C4-2B (cell line): Measurements from ENCODE around the gene FLT1.

Source experiments
- H3K27ac ChIP-seq: fragments of 450-650 bp; 2 replicates; pipeline ENCODE4 v1.5.1; 2017
- ZFX ChIP-seq: fragments of 450-650 bp; IDR thresholded peaks from 2 replicates; pipeline ENCODE4 v1.6.1; 2017
- TF ChIP-seq, protein P1 (sequence below): fragments of 450-650 bp; conservative IDR thresholded peaks from 2 replicates; pipeline ENCODE4 v1.5.1; 2017; ENCODE audit warnings: mild to moderate bottlenecking

Gene FLT1, protein sequence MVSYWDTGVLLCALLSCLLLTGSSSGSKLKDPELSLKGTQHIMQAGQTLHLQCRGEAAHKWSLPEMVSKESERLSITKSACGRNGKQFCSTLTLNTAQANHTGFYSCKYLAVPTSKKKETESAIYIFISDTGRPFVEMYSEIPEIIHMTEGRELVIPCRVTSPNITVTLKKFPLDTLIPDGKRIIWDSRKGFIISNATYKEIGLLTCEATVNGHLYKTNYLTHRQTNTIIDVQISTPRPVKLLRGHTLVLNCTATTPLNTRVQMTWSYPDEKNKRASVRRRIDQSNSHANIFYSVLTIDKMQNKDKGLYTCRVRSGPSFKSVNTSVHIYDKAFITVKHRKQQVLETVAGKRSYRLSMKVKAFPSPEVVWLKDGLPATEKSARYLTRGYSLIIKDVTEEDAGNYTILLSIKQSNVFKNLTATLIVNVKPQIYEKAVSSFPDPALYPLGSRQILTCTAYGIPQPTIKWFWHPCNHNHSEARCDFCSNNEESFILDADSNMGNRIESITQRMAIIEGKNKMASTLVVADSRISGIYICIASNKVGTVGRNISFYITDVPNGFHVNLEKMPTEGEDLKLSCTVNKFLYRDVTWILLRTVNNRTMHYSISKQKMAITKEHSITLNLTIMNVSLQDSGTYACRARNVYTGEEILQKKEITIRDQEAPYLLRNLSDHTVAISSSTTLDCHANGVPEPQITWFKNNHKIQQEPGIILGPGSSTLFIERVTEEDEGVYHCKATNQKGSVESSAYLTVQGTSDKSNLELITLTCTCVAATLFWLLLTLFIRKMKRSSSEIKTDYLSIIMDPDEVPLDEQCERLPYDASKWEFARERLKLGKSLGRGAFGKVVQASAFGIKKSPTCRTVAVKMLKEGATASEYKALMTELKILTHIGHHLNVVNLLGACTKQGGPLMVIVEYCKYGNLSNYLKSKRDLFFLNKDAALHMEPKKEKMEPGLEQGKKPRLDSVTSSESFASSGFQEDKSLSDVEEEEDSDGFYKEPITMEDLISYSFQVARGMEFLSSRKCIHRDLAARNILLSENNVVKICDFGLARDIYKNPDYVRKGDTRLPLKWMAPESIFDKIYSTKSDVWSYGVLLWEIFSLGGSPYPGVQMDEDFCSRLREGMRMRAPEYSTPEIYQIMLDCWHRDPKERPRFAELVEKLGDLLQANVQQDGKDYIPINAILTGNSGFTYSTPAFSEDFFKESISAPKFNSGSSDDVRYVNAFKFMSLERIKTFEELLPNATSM (N-terminal part only)

DNA sequence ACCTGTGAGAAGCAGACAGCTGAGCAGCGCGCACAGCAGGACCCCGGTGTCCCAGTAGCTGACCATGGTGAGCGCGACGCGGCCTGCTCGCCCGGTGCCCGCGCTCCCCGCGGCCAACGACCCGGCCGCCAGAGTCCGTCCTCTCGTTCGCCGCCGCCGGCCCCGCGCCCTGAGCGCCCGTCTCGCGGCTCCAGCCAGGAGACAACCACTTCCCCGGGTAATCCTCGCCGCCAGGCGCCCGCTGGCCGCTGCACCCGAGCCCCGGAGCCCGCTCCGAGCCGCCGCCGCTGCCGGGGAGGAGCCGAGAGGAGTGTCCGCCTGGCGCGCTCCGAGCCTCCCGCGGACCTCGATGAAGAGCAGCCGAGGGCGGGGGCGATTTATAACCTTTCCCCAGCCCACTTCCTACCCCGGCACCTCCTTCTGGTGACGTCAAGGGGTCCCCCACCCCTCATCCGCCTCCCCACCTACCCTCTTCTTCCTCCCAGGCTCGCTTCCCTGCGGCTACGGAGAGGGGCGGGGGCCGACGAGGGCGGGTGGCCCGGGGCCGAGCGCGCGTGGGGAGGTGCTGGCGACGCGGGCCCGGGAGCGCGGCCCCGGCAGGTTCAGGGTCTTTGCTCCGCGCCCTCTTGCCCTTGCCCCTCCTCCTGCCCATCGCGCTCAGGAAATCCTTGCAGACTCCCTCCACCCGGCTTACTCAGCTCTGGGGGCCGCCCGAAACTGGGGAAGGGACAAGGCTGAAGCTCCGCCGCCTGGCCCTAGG is at the start of gene FLT1:
Gene FLT1, minus strand, starts transcription at position 351 of the 760 bp plus-strand sequence. Its CDS starts 285 bp downstream, at position 66.
- no peak for TF ChIP-seq ZFX
- TF ChIP-seq, protein P1, sequence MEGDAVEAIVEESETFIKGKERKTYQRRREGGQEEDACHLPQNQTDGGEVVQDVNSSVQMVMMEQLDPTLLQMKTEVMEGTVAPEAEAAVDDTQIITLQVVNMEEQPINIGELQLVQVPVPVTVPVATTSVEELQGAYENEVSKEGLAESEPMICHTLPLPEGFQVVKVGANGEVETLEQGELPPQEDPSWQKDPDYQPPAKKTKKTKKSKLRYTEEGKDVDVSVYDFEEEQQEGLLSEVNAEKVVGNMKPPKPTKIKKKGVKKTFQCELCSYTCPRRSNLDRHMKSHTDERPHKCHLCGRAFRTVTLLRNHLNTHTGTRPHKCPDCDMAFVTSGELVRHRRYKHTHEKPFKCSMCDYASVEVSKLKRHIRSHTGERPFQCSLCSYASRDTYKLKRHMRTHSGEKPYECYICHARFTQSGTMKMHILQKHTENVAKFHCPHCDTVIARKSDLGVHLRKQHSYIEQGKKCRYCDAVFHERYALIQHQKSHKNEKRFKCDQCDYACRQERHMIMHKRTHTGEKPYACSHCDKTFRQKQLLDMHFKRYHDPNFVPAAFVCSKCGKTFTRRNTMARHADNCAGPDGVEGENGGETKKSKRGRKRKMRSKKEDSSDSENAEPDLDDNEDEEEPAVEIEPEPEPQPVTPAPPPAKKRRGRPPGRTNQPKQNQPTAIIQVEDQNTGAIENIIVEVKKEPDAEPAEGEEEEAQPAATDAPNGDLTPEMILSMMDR: no peak
- no peak within 1 kb of the TSS for H3K27ac ChIP-seq

DNA sequence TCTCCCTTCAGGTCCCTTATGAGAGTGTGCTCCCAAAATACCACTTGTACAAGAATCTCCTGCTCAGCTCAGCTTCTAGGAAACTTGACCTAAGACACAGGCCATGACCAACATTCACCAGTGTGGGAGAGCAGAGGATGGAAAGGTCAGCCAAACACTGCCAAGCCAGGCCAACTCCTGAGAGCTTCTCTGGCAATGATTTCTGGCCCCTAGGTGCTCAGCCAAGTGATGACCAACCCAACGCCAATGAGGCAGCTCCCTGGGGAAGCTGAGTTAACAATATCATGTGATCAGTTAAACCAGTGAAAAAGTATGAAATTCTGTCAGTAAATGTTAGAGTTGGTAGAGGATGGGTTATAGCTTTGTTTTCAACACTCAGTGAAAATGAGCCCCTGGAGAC is 49.1 kb upstream of the FLT1 start:
- no peak for TF ChIP-seq ZFX
- TF ChIP-seq, protein P1: no peak
- H3K27ac ChIP-seq: no peak overlapping the region

DNA sequence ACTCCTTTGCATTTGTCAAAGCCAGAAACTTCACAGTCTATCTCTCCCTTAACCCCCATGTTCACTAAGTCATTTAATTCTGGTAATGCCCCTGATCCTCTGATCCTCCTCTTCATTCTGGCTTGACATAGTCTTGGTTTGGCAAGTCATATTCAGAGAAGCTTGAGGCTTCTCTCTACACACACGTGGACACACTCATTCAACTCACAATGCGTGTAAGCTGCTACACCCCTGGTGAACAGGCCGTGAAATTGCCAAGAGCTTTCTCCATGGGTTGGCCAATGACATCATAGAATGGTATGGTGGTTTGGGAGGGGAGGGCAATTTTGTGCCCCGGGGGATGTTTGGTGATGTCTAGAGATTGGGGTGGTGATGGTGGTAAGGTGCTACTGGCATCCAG is 47.9 kb upstream of the FLT1 start:
- no peak overlapping the region for H3K27ac ChIP-seq
- TF ChIP-seq ZFX: no peak
- TF ChIP-seq, protein P1: no peak

DNA sequence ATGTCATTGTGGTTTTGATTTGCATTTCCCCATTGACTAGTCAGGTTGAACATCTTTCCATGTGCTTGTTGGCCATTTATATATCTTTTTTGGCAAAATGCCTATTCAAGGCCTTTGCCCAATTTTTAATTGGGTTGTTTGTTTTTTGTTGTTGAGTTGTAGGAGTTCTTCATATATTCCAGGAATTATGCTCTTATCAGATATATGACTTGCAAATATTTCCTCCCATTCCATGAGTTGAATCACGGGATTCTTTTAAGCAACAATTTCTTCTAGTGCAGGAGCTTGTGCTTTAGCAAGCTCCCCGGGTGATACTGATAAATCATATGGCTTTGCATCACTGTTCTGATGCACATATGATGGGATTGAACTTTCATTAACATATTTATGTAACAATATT is 47.0 kb upstream of the FLT1 start:
- TF ChIP-seq, protein P1: no peak
- TF ChIP-seq ZFX: no peak

DNA sequence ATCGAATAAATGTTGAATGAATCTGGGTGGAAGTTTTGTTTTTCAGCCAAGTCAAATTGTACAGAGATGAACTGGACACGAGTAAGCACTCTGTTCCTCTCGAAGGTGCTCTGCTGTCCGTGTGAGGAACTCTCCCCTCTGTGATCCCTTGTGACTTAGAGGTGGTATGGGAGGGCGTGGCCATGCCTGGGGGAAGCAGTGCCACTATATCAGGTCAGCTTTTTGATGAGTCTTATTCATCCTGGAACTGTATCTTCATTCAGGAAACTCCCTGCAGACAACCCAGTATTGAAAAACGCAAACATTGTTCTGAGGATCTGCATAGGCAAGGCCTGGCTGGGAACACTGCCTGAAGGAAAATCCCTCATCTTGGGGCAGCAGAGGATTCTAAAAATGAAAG is 45.7 kb upstream of the FLT1 start:
- no peak for TF ChIP-seq ZFX
- TF ChIP-seq, protein P1: no peak
- no peak overlapping the region for H3K27ac ChIP-seq

More for the DNA sequence above, 47.0 kb upstream of the FLT1 start:
- no peak overlapping the region for H3K27ac ChIP-seq

DNA sequence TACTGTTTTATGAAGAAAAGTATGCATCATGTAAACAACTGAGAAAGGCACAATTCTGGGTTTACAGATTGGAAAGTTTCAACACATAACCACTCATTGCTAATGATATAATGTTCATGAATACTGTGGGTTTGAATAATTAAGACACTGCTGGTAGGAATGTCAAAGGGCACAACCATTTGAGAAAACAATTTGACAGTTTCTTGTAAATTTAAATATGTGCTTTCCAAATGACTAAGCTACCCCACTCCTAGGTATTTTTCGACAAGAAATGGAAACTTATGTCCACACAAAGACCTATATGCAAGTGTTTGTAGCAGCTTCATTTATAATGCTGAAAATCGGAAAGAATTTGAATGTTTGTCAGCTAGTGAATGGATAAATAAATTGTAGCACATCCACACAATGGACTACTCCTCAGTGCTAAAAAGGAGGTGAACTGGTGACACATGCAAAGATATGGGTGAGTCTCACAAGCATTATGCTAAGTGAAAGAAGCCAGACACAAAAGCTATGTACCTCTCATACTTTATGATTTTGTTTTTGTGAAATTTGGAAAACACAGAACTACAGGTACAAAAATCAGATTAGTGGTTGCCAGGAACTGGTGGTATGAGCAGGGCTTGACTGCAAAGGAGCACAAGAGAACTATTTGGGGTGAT is 44.8 kb upstream of the FLT1 start:
- TF ChIP-seq ZFX: no peak
- TF ChIP-seq, protein P1: no peak
- no peak overlapping the region for H3K27ac ChIP-seq
